HG03060 (cell line): ENCODE data around the gene IGHMBP2.

ENCODE experiments used
- ATAC-seq: cut with Tn5 transposase; IDR thresholded peaks from one replicate; pipeline ENCODE4 v1.9.1; 2021; ENCODE audit warnings: low read depth, moderate number of reproducible peaks; ENCODE audit not compliant: unreplicated experiment

IGHMBP2 gene

DNA sequence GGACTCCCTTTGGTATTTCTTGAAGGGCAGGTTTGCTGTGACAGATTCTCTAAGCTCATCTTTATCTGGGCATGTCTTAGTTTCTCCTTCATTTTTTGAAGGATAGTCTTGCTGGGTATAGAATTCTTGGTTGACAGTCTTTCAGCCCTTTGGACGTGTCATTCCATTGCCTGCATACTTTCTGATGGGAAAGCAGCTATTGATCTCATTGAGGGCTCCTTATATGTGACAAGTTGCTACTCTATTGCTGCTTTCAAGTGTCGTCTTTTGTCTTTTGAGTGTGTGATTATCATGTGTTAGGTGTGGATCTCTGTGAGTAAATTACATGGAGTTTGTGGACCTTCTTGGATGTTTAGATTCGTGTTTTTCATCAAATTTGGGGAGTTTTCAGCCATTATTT is 21.9 kb downstream of the IGHMBP2 start:
- no peak for ATAC-seq

DNA sequence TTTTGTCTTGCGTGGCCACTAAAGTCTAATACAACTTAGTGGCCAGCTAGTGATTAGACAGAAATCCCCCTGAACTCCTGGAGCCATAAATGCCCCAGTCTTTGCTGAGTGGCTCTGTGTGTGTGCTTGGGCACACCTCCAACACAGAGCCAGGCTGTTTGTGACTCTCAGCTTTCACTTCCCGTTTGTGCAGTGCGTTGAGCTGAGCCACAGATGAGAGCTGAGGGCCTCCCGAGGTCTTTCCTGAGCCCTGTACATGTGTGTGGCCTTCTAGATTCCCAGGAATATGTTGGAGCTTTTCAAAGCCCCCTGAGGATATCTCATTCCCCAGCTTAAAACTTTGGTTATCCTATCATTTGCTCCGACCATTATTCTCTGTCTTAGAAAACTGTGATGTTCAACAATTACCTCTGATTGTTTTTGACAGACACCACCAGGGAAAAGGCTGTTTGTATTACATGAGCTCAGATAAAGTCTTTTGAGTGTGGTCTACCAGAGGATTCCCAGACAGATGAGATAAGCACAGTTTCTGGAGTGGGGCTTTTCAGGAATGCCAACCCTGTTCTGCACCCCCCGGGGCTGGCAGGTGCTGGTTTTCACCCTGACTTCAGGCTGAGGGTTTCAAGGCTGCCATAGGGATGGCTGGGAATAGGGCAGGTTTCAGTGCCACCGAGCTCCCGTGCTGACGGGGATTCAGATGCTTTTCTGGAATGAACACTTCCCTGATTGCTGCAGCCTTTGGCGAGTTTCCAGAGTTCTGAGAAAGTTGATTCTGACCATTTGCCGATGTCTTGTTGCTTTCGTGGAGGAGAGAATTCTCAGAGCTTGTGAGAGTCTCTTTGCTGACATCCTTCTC is 23.8 kb downstream of the IGHMBP2 start:
- ATAC-seq = no peak

DNA sequence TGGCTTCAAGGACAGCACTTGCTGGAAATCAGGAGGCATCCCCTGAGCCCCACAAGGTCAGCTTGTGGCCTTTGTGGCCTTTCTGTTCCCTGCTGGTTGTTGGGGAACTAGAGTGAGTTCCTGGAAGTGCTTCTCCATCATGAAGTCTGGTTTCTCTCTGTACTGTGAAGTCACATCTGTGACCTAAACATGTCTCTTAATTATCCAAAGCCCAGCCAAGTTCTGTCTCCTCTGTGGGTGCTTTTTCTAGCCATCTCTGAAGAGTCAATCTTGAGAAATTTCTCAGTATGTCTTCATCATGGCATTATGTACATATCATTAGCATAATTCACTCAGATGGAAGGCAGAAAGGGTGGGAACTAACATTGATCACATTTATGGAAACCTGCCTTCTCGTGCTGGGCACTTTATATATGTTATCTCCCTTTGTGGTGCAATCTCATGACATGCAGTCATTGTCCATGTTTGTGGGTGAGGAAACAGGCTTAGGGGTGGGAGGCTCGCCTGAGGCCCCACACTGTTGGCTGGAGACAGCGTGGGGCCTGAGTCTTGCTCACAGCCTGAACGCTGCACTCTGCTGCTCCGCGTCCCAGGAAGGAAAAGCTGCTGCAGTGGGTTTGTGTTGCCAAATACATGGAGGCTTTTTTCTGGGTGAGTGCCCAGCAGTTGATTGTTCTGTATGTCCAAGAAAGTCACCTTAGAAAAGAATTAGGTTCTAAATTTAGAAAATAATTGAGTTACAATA is 24.6 kb downstream of the IGHMBP2 start:
- no peak for ATAC-seq

DNA sequence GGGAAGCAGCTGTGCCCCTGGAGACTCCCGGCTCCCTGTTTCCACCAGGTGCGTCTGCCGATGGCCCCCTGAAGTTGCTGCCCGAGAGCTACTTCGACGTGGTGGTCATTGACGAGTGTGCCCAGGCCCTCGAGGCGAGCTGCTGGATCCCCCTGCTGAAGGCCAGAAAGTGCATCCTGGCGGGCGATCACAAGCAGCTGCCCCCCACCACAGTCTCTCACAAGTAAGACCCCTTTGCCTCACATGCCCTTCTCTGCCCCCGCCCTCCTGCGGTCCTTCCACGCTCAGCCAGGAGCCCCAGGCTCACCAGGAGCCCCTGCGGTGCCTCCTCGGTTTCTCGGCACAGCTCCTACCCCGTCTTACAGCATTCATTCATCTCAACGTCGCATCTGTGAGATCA is 25.4 kb downstream of the IGHMBP2 start:
- ATAC-seq = no peak

GRCh38 chr11:68929706-68930570 is 26.2 kb downstream of the IGHMBP2 start:
- no peak for ATAC-seq

- ATAC-seq = no peak
These were observed 27.5 kb downstream of the IGHMBP2 start for GRCh38 chr11:68930991-68931855.

DNA sequence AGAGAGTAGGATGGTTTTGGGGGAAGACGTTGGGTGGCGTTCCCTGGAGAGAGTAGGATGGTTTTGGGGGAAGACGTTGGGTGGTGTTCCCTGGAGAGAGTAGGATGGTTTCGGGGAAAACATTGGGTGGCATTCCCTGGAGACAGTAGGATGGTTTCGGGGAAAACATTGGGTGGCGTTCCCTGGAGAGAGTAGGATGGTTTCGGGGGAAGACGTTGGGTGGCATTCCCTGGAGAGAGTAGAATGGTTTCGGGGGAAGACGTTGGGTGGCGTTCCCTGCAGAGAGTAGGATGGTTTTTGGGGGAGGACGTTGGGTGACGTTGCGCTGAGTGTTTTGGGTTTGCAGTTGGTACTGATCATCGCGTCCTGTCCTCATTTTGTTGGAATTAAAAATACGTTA is 28.2 kb downstream of the IGHMBP2 start:
- no peak for ATAC-seq

GRCh38 chr11:68932358-68932757 is 28.7 kb downstream of the IGHMBP2 start:
- ATAC-seq = no peak

- no peak for ATAC-seq
These were observed 29.4 kb downstream of the IGHMBP2 start for GRCh38 chr11:68932933-68933577.

GRCh38 chr11:68933605-68934320 is 30.1 kb downstream of the IGHMBP2 start:
- no peak for ATAC-seq

- ATAC-seq = no peak
These were observed 30.6 kb downstream of the IGHMBP2 start for GRCh38 chr11:68934321-68934645.

GRCh38 chr11:68934666-68935065 is 31.0 kb downstream of the IGHMBP2 start:
- ATAC-seq = no peak

DNA sequence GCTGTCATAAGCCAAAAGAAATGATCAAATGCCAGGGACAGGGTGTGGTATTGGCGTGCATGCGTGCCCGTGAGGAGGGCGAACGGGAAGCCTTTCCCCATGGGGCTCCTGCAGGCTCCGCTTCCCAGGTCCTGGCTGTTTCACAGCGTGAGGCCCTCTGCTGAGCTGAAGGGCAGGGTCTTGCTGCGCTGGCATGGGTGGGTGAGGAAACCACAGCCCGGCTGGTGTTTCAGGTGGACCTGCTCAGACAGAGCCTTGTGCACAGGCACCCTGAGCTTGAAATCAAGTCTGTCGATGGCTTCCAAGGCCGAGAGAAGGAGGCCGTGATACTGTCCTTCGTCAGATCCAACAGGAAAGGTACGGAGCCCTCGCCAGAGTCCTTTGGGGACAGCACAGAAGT is 31.4 kb downstream of the IGHMBP2 start:
- ATAC-seq = no peak

GRCh38 chr11:68935516-68936357 is 32.0 kb downstream of the IGHMBP2 start:
- ATAC-seq = no peak

GRCh38 chr11:68936358-68936636 is 32.6 kb downstream of the IGHMBP2 start:
- no peak for ATAC-seq

DNA sequence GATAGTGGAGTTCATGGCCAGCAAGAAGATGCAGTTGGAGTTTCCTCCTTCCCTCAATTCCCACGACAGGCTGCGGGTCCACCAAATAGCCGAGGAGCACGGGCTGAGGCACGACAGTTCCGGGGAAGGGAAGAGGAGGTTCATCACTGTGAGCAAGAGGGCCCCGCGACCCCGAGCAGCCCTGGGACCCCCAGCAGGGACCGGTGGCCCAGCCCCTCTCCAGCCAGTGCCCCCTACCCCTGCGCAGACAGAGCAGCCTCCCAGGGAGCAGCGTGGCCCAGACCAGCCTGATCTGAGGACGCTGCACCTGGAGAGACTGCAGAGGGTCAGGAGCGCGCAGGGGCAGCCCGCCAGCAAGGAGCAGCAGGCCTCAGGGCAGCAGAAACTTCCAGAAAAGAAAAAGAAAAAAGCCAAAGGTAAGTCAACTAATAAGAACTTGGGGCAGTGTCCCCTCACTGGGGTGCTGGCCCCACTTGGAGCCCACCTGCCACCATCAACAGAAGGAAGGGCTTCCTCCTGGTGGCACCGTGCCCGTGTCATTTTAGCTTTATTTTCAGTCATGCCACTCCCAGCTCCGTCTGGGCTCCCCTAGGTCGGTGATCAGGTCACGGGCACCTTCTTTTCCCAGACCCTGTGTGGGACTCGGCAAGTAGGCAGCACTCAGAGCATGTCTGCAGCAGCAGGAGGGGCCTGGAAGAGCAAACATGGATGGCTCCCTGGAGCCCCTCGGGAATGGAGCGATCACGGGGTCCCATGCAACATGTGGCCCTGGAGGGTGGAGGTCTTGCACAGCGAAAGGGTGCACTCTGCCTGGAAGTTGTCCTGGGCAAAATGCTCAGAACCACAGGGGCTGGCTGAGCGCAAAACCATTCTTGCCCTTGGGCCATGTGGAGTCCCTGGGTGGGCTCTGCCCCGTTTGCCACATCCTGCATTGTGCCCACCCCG is 33.3 kb downstream of the IGHMBP2 start:
- ATAC-seq = no peak

DNA sequence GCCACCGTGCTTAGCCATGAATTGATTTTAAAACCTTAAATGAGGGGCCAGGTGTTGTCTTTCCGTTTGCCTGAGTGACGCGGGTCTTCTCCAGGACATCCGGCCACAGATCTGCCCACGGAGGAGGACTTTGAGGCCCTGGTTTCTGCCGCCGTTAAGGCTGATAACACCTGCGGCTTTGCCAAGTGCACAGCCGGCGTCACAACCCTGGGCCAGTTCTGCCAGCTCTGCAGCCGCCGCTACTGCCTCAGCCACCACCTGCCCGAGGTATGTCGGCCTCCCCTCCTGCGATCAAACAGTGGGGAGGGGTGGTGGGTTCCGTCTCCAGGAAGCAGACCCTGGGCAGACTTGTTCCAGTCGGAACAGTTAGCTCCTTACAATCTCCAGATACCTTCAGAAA is 34.4 kb downstream of the IGHMBP2 start:
- ATAC-seq = no peak
